Gastrocnemius medialis (tissue), 4 donors: Measurements from ENCODE around the gene MYL2. TPM values are rescaled to one million over a fixed set of nuclear protein-coding genes. Genes with fewer than 3 reads are reported as not detected.

Experiments used
- ATAC-seq, 2 donors: fragments of 150-250 bp; one replicate each; pipeline ENCODE4 v1.9.1; 2016
- DNase-seq, 2 donors: peaks; one replicate each; pipeline ENCODE4 v3.0.0-alpha.2; 2019
- H3K27ac ChIP-seq, 4 donors: fragments of 200-600 bp; sonication (generic); 1 replicate in 1 of 4; 2 replicates in 3 of 4; pipeline ENCODE4 v1.5.1; 2016 to 2018; ENCODE audit warnings: mild to moderate bottlenecking in 2 of 4, moderate library complexity in 1 of 4
- H3K27me3 ChIP-seq, 3 donors: fragments of 200-600 bp; sonication (generic) in 2 of 3; 1 replicate in 1 of 3; 2 replicates in 2 of 3; pipeline versions ENCODE4 v1.5.1 to v1.6.0; 2016 to 2019; ENCODE audit warnings: mild to moderate bottlenecking in 1 of 3, moderate library complexity in 1 of 3
- H3K36me3 ChIP-seq, 2 donors: fragments of 200-600 bp; sonication (generic) in 1 of 2; one replicate each; pipeline ENCODE4 v1.5.1; 2017 to 2018
- H3K4me1 ChIP-seq, 2 donors: fragments of 200-600 bp; sonication (generic) in 1 of 2; one replicate each; pipeline ENCODE4 v1.5.1; 2016 to 2017; ENCODE audit warnings: mild to moderate bottlenecking in 2 of 2
- H3K4me3 ChIP-seq, 4 donors: fragments of 200-600 bp; sonication (generic) in 3 of 4; 1 replicate in 1 of 4; 2 replicates in 3 of 4; pipeline ENCODE4 v1.5.1; 2016 to 2019; ENCODE audit warnings: mild to moderate bottlenecking in 2 of 4
- H3K9me3 ChIP-seq, 3 donors: fragments of 200-600 bp; sonication (generic) in 2 of 3; 1 replicate in 1 of 3; 2 replicates in 2 of 3; pipeline ENCODE4 v1.5.1; 2016 to 2019
- POLR2A ChIP-seq, 2 donors: fragments of 450-650 bp; IDR thresholded peaks; one replicate each; pipeline ENCODE4 v1.6.1; 2017; ENCODE audit warnings: antibody characterized with exemption in 2 of 2, mild to moderate bottlenecking in 2 of 2, moderate library complexity in 2 of 2
- in situ Hi-C, 4 donors: fragments of 200-750 bp; cut with MboI; loops; one replicate each; pipeline versions ENCODE4 v1.15.0 to v1.8.0; 2017; ENCODE audit warnings: low sequenced_read_pairs in 4 of 4
- intact Hi-C: fragments of 100-400 bp; cut with DNase I; formaldehyde crosslinking; loops from one replicate; pipeline ENCODE4 v1.15.1; 2023; ENCODE audit warnings: low total_unique reads
- total RNA-seq, 4 donors: library from RNA; depleted of rRNA; stranded (reverse); fragments of >200 nt; gene quantifications; one replicate each; pipeline versions ENCODE4 v1.1.0 to v1.2.3, GENCODE V29; 2016
- TF ChIP-seq, protein P1 (sequence below), 5 experiments: fragments of 450-650 bp in 3 of 5; fragments of 200-600 bp in 2 of 5; sonication (generic) in 2 of 5; IDR thresholded peaks in 4 of 5; conservative IDR thresholded peaks in 1 of 5; 1 replicate in 4 of 5; 2 replicates in 1 of 5; pipeline ENCODE4 v1.5.1; 2016 to 2019; ENCODE audit warnings: antibody characterized with exemption in 5 of 5, mild to moderate bottlenecking in 3 of 5, moderate library complexity in 3 of 5

The MYL2 gene
- total RNA-seq, 4 donors from 2014 or later, result 817 to 5,649 (median 2,775) TPM

GRCh38 chr12:110880651-110881050 is 39.7 kb downstream of the MYL2 start:
- intact Hi-C loops, result loop anchor here (10.0 kb wide), 1 partner anchor 266 kb away; the partner anchor contains the start of gene TCTN1
- no peaks in the 10 kb centered on the region for H3K27me3 ChIP-seq
- H3K4me1 ChIP-seq, result peaks cover 0 to 3% of the 10 kb centered on the region in 2 donors
- no peak overlapping the region for H3K27ac ChIP-seq
- no peaks in the 10 kb centered on the region for H3K9me3 ChIP-seq
- no peak for TF ChIP-seq POLR2A (IDR thresholded peaks at IDR 0.05)
- in situ Hi-C loops, result loop anchor here in 2 of 4 donors (10.0 to 25.0 kb wide), 4 partner anchors 266 to 432 kb away; partner anchors contain the start of genes ARPC3 (in 1 of the 2) and TCTN1 (in 1 of the 2)
- no peak for ATAC-seq
- no peak for DNase-seq
- H3K36me3 ChIP-seq, result no peaks in the 10 kb centered on the region
- no peak overlapping the region for H3K4me3 ChIP-seq

DNA sequence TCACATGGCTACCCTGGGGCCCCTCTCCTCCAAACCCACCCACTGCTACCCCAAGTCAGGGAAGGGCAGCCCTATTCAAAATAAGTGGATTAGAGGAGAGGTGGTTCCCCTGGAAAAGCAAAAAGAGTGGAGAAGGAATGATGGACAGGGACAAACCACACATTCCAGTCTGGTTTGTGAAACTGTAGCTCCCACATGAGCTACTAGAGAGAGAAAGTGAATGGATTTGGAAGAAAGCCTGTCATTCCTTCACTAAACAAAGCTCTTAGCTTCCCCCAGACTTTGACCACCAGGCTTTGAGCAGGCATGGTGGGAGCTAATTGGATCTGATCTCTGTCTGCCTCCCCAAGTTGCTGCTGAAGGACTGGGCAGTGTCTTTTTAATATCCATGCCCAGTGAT is 45.6 kb downstream of the MYL2 start:
- ATAC-seq, result no peak
- no peak for DNase-seq

DNA sequence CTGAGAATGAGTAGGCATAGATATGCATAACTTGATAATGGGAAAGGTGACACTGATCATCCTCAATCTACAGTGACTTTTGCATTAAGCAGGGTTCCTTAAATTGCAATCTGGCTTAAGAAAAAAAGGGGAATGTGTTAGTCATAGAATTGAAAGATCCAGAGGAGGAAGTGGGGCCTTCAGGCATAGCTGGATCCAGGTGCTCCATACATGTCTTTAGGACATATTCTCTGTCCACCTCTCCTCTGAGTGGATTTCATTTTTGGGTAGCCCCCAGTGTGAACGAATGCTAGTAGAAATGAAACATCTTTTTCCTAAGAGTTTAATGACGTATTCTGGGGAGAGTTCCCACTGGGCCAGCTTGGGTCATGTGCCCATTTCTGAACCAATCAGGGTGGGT is 46.0 kb downstream of the MYL2 start:
- no peak for ATAC-seq
- H3K27me3 ChIP-seq, result no peaks in the 10 kb centered on the region
- no peak overlapping the region for H3K27ac ChIP-seq
- no peak overlapping the region for H3K4me3 ChIP-seq
- no peaks in the 10 kb centered on the region for H3K36me3 ChIP-seq
- intact Hi-C loops (no loop called here), in situ Hi-C loops (no loop called here)
- no peaks in the 10 kb centered on the region for H3K9me3 ChIP-seq
- no peak for DNase-seq
- H3K4me1 ChIP-seq, result peaks cover 0 to 3% of the 10 kb centered on the region in 2 donors
- TF ChIP-seq POLR2A (IDR thresholded peaks at IDR 0.05), result no peak
- TF ChIP-seq, protein P1, sequence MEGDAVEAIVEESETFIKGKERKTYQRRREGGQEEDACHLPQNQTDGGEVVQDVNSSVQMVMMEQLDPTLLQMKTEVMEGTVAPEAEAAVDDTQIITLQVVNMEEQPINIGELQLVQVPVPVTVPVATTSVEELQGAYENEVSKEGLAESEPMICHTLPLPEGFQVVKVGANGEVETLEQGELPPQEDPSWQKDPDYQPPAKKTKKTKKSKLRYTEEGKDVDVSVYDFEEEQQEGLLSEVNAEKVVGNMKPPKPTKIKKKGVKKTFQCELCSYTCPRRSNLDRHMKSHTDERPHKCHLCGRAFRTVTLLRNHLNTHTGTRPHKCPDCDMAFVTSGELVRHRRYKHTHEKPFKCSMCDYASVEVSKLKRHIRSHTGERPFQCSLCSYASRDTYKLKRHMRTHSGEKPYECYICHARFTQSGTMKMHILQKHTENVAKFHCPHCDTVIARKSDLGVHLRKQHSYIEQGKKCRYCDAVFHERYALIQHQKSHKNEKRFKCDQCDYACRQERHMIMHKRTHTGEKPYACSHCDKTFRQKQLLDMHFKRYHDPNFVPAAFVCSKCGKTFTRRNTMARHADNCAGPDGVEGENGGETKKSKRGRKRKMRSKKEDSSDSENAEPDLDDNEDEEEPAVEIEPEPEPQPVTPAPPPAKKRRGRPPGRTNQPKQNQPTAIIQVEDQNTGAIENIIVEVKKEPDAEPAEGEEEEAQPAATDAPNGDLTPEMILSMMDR (IDR thresholded peaks at IDR 0.05 in 4 of 5, conservative IDR thresholded peaks at IDR 0.05 in 1 of 5), result no peak

More for the DNA sequence above, 45.6 kb downstream of the MYL2 start:
- Histone ChIP-seq H3K4me3 (no peak overlapping the region), H3K9me3 (no peaks in the 10 kb centered on the region), H3K36me3 (no peaks in the 10 kb centered on the region), H3K4me1 (peaks cover 0 to 3% of the 10 kb centered on the region in 2 donors), H3K27ac (no peak overlapping the region), H3K27me3 (no peaks in the 10 kb centered on the region)
- in situ Hi-C loops, result loop anchor here in 1 of 4 donors (25.0 kb wide), 2 partner anchors 387 to 438 kb away; no protein-coding TSS in a partner anchor
- intact Hi-C loops, result no loop called here
- no peak for TF ChIP-seq POLR2A (IDR thresholded peaks at IDR 0.05)
- TF ChIP-seq, protein P1 (IDR thresholded peaks at IDR 0.05 in 4 of 5, conservative IDR thresholded peaks at IDR 0.05 in 1 of 5), result no peak

GRCh38 chr12:110872100-110872499 is 48.3 kb downstream of the MYL2 start:
- in situ Hi-C loops (no loop called here), intact Hi-C loops (no loop called here)
- Histone ChIP-seq H3K9me3 (no peaks in the 10 kb centered on the region), H3K36me3 (no peaks in the 10 kb centered on the region), H3K27ac (no peak overlapping the region), H3K27me3 (no peaks in the 10 kb centered on the region), H3K4me1 (no peaks in the 10 kb centered on the region), H3K4me3 (no peak overlapping the region)
- DNase-seq (no peak), ATAC-seq (no peak)
- TF ChIP-seq POLR2A (IDR thresholded peaks at IDR 0.05), result no peak
- TF ChIP-seq, protein P1 (IDR thresholded peaks at IDR 0.05 in 4 of 5, conservative IDR thresholded peaks at IDR 0.05 in 1 of 5), result no peak

GRCh38 chr12:110869803-110870202 is 50.6 kb downstream of the MYL2 start:
- intact Hi-C loops (no loop called here), in situ Hi-C loops (no loop called here)
- Histone ChIP-seq H3K27ac (no peak overlapping the region), H3K36me3 (no peaks in the 10 kb centered on the region), H3K4me3 (no peak overlapping the region), H3K9me3 (no peaks in the 10 kb centered on the region), H3K4me1 (no peaks in the 10 kb centered on the region), H3K27me3 (no peaks in the 10 kb centered on the region)
- TF ChIP-seq, protein P1 (IDR thresholded peaks at IDR 0.05 in 4 of 5, conservative IDR thresholded peaks at IDR 0.05 in 1 of 5), result no peak
- TF ChIP-seq POLR2A (IDR thresholded peaks at IDR 0.05), result no peak
- DNase-seq (no peak), ATAC-seq (no peak)
